Fibroblast of lung (primary cell): Measurements from ENCODE around the gene HPS1. TPM values are rescaled to one million over a fixed set of nuclear protein-coding genes. Genes with fewer than 3 reads are reported as not detected.
A peak's percentile ranks its signal among the peaks of the same experiment; 100 is the strongest.

Source experiments
- DNase-seq, 2 donors: peaks; one replicate each; pipeline versions ENCODE4 v3.0.0 to v3.0.0-alpha.2; 2010; ENCODE audit warnings: low read depth in 2 of 2
- H2AFZ ChIP-seq: 2 replicates; pipeline ENCODE4 v1.5.1; 2012; ENCODE audit warnings: low read length, control low read depth, inconsistent platforms
- H3K27ac ChIP-seq: 2 replicates; pipeline ENCODE4 v1.5.1; 2011; ENCODE audit warnings: low read length, control low read depth; ENCODE audit not compliant: insufficient read depth
- H3K27me3 ChIP-seq: 2 replicates; pipeline ENCODE4 v1.5.1; 2011; ENCODE audit warnings: mild to moderate bottlenecking, low read length; ENCODE audit not compliant: control insufficient read depth, insufficient read depth
- H3K36me3 ChIP-seq: 2 replicates; pipeline ENCODE4 v1.5.1; 2011; ENCODE audit warnings: low read length; ENCODE audit not compliant: control insufficient read depth, insufficient read depth
- H3K4me1 ChIP-seq: 2 replicates; pipeline ENCODE4 v1.5.1; 2011; ENCODE audit warnings: low read length; ENCODE audit not compliant: control insufficient read depth, insufficient read depth; ENCODE audit errors: extremely low read depth
- H3K4me2 ChIP-seq: 2 replicates; pipeline ENCODE4 v1.5.1; 2011; ENCODE audit warnings: low read length, control low read depth; ENCODE audit not compliant: insufficient read depth; ENCODE audit errors: extremely low read depth
- H3K4me3 ChIP-seq, 4 experiments: fragments of 200-600 bp in 1 of 4; sonication (generic) in 1 of 4; replicated peaks in 1 of 4; 2 replicates each; pipeline ENCODE4 v1.5.1; 2011 to 2016; ENCODE audit warnings: low read length in 4 of 4, low read depth in 3 of 4, mild to moderate bottlenecking in 3 of 4, control low read depth in 2 of 4, inconsistent platforms in 1 of 4, mixed read lengths in 1 of 4; ENCODE audit not compliant: insufficient read depth in 1 of 4; ENCODE audit errors: control extremely low read depth in 1 of 4
- H3K79me2 ChIP-seq: 2 replicates; pipeline ENCODE4 v1.5.1; 2012; ENCODE audit warnings: mild to moderate bottlenecking, low read length, inconsistent platforms; ENCODE audit not compliant: control insufficient read depth, insufficient read depth
- H3K9ac ChIP-seq: 2 replicates; pipeline ENCODE4 v1.5.1; 2011; ENCODE audit warnings: mild to moderate bottlenecking, low read length, control low read depth; ENCODE audit not compliant: insufficient read depth
- H3K9me3 ChIP-seq: 2 replicates; pipeline ENCODE4 v1.5.1; 2012; ENCODE audit warnings: low read depth, low read length; ENCODE audit not compliant: control insufficient read depth, insufficient read depth
- H4K20me1 ChIP-seq: 2 replicates; pipeline ENCODE4 v1.5.1; 2011; ENCODE audit warnings: low read length; ENCODE audit not compliant: control insufficient read depth, insufficient read depth; ENCODE audit errors: extremely low read depth
- CTCF ChIP-seq, 2 donors: IDR thresholded peaks in 1 of 2; conservative IDR thresholded peaks in 1 of 2; 1 replicate in 1 of 2; 2 replicates in 1 of 2; pipeline ENCODE4 v1.5.1; 2011 to 2012; ENCODE audit warnings: low read length in 2 of 2, control low read depth in 1 of 2, inconsistent platforms in 1 of 2, low read depth in 1 of 2, mild to moderate bottlenecking in 1 of 2
- EZH2 ChIP-seq: IDR thresholded peaks from 2 replicates; pipeline ENCODE4 v1.5.1; 2012; ENCODE audit warnings: low read length, control low read depth, mild to moderate bottlenecking; ENCODE audit errors: missing control alignments
- polyA plus RNA-seq, 2 donors: library from polyadenylated mRNA; depleted of rRNA in 1 of 2; stranded (reverse) in 1 of 2; unstranded in 1 of 2; fragments of >200 nt; gene quantifications; 2 replicates each; pipeline ENCODE4 v1.2.1, GENCODE V29; 2011 to 2012; ENCODE audit warnings: missing spikeins in 1 of 2
- total RNA-seq: library from RNA; depleted of rRNA; stranded (reverse); fragments of >200 nt; gene quantifications from 2 replicates; pipeline ENCODE4 v1.2.1, GENCODE V29; 2014

HPS1 gene
- total and polyA plus RNA-seq, 2 donors (not counting 1 experiment from before 2014, with no cell fraction given): 44.6 to 58.1 TPM

GRCh38 chr10:98488669-98489430 lies 42.1 kb upstream of the HPS1 start:
- H3K9me3 ChIP-seq: no peaks in the 10 kb centered on the region
- H3K27ac ChIP-seq: no peak overlapping the region
- TF ChIP-seq EZH2: no peak
- no peak for TF ChIP-seq CTCF (conservative IDR thresholded peaks at IDR 0.05 in 1 of 2, IDR thresholded peaks at IDR 0.05 in 1 of 2; ENCODE audit: low read depth in 1 of 2, low read length in 2 of 2)
- H3K79me2 ChIP-seq: no peaks in the 10 kb centered on the region
- H3K9ac ChIP-seq: no peak overlapping the region
- H2AFZ ChIP-seq: no peak overlapping the region
- no peaks in the 10 kb centered on the region for H3K27me3 ChIP-seq
- H3K4me2 ChIP-seq: no peak overlapping the region
- no peaks in the 10 kb centered on the region for H4K20me1 ChIP-seq
- H3K4me3 ChIP-seq: no peak overlapping the region
- no peaks in the 10 kb centered on the region for H3K36me3 ChIP-seq
- peaks cover 2% of the 10 kb centered on the region for H3K4me1 ChIP-seq
- DNase-seq: no peak

GRCh38 chr10:98487649-98488048 lies 40.9 kb upstream of the HPS1 start:
- no peak for DNase-seq
- Histone ChIP-seq H4K20me1 (no peaks in the 10 kb centered on the region), H3K4me2 (no peak overlapping the region), H3K27me3 (no peaks in the 10 kb centered on the region), H3K9me3 (no peaks in the 10 kb centered on the region), H3K36me3 (no peaks in the 10 kb centered on the region), H2AFZ (no peak overlapping the region), H3K9ac (no peak overlapping the region), H3K79me2 (no peaks in the 10 kb centered on the region), H3K27ac (no peak overlapping the region), H3K4me3 (no peak overlapping the region), H3K4me1 (peaks cover 2% of the 10 kb centered on the region)
- no peak for TF ChIP-seq EZH2

GRCh38 chr10:98486421-98486820 lies 39.7 kb upstream of the HPS1 start:
- Histone ChIP-seq H3K36me3 (no peaks in the 10 kb centered on the region), H4K20me1 (no peaks in the 10 kb centered on the region), H3K9ac (no peak overlapping the region), H3K27ac (no peak overlapping the region), H3K27me3 (no peaks in the 10 kb centered on the region), H3K4me3 (no peak overlapping the region), H2AFZ (peak overlapping the region; percentile 22), H3K9me3 (no peaks in the 10 kb centered on the region), H3K4me1 (peaks cover 2% of the 10 kb centered on the region), H3K4me2 (no peak overlapping the region), H3K79me2 (no peaks in the 10 kb centered on the region)
- TF ChIP-seq CTCF (conservative IDR thresholded peaks at IDR 0.05 in 1 of 2, IDR thresholded peaks at IDR 0.05 in 1 of 2; ENCODE audit: low read depth in 1 of 2, low read length in 2 of 2) (no peak), EZH2 (no peak)
- DNase-seq: peak in 1 of 2 donors; percentile 50
